ENCODE data around the gene MRPS9. TPM values are rescaled to one million over a fixed set of nuclear protein-coding genes. Genes with fewer than 3 reads are reported as not detected.
A peak's percentile ranks its signal among the peaks of the same experiment; 100 is the strongest.

Gene MRPS9
- total RNA-seq, 2 experiments from 2014 or later: 24.5 to 30.8 TPM

DNA sequence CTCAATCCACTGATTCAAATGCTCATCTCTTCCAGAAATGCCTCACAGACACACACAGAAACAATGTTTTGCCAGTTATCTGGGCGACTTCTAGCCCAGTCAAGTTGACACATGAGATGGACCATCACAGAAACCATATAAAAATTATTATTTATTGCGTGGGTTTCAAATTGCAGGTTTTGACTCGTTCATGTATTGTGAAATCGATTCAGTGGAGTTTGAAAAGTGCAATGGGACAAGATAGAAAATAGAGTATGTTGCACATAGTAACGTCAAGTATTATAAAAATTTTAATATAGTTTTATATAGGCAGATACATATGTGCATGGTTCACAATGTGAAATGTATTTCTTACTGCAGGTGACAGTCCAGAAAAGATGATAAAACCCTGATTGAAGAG, 100.8 kb downstream of the MRPS9 start:
- peaks cover 49% of the 10 kb centered on the region for H3K27me3 Mint-ChIP-seq
- no peaks in the 10 kb centered on the region for H3K36me3 Mint-ChIP-seq
- DNase-seq: no peak
- CTCF ChIA-PET: no interaction called here
- H3K4me1 Mint-ChIP-seq: peaks cover 3% of the 10 kb centered on the region
- no peak for ATAC-seq
- no peaks in the 10 kb centered on the region for H3K9me3 Mint-ChIP-seq (ENCODE audit: low read depth)
- no peak overlapping the region for H3K27ac Mint-ChIP-seq
- H3K4me3 Mint-ChIP-seq: no peak overlapping the region

DNA sequence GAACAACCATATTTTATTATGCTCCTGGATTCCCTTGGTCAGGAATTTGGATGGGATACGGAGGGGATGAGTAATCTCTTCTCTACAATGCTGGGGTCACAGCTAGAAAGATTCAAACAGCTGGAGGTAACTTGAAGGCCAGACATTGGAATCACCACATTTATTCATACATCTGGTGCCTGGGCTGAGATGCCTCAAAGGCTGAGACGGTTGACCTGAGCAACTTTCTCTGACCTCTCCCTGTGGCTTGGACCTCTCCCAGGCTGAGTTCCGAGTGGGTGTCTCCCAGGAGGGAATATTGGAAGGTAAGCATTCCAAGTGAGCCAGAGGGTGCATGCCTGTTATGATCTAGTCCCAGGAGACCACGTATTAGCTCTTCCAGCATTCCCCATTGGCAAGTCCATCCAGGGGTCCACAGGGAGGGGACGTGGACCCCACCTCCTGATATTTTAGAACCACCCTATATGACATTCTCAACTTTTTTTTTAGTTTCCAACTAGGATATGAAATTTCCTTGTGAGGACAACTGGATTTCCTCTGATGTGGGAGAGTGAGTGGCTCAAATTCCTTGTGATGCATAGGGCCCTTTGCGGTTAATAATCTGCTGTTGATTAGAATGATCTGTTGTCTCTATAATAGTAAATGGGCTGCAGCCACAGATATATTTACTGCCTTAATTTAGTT, 101.8 kb downstream of the MRPS9 start:
- ATAC-seq (no peak), DNase-seq (no peak)
- H3K9me3 Mint-ChIP-seq (ENCODE audit: low read depth): no peaks in the 10 kb centered on the region
- H3K36me3 Mint-ChIP-seq: peaks cover 3% of the 10 kb centered on the region
- peaks cover 48% of the 10 kb centered on the region for H3K27me3 Mint-ChIP-seq
- CTCF ChIA-PET: no interaction called here
- no peak overlapping the region for H3K4me3 Mint-ChIP-seq
- peaks cover 7% of the 10 kb centered on the region for H3K4me1 Mint-ChIP-seq
- H3K27ac Mint-ChIP-seq: no peak overlapping the region

DNA sequence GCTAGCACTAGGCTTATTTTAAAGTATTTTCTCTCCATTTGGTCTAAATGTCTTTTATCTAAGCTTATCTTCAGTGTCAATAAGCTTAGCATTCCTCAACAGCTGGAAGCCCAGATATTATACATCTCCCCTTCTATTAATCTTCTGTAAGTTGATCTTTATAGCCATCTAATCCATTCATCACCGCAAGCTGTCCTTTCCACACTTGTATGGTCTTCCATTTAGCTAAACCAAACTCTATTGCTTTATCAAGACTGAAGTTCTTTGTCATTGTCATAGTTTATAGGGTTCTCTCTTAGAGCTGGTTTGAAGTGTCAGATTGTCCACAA, 102.3 kb downstream of the MRPS9 start:
- CTCF ChIA-PET: no interaction called here
- peaks cover 4% of the 10 kb centered on the region for H3K36me3 Mint-ChIP-seq
- ATAC-seq (no peak), DNase-seq (no peak)
- H3K27me3 Mint-ChIP-seq: peaks cover 47% of the 10 kb centered on the region
- H3K9me3 Mint-ChIP-seq (ENCODE audit: low read depth): no peaks in the 10 kb centered on the region
- no peak overlapping the region for H3K27ac Mint-ChIP-seq
- H3K4me1 Mint-ChIP-seq: peaks cover 11% of the 10 kb centered on the region
- no peak overlapping the region for H3K4me3 Mint-ChIP-seq

- H3K27ac Mint-ChIP-seq: no peak overlapping the region
- H3K4me3 Mint-ChIP-seq: no peak overlapping the region
- H3K4me1 Mint-ChIP-seq: peaks cover 11% of the 10 kb centered on the region
- H3K9me3 Mint-ChIP-seq (ENCODE audit: low read depth): no peaks in the 10 kb centered on the region
- peaks cover 4% of the 10 kb centered on the region for H3K36me3 Mint-ChIP-seq
- peaks cover 44% of the 10 kb centered on the region for H3K27me3 Mint-ChIP-seq
- DNase-seq (no peak), ATAC-seq (no peak)
- CTCF ChIA-PET: no interaction called here
Measured at GRCh38 chr2:105141099-105141614, 103.3 kb downstream of the MRPS9 start.

DNA sequence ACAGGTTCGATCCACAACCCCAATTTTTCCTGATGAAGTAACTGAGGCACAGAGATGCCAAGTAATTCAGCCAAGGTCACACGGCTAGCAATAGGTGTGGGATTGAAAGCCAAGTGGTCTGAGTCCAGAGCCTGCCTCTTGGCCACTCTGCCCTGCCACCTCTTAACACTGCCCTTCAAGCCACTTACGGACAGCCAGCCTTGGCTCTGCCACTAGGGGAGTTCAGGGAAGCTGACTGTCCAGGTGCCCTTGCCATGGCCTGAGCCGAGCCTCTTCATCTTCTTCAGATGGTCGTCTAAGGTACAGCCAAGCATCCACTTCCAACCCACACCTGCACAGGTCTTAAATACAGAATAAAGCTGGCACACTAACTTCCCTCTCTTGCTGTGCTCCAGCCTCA, 104.4 kb downstream of the MRPS9 start:
- Mint-ChIP-seq H3K4me1 (peaks cover 11% of the 10 kb centered on the region), H3K4me3 (no peak overlapping the region), H3K27me3 (peaks cover 52% of the 10 kb centered on the region), H3K27ac (no peak overlapping the region), H3K9me3 (ENCODE audit: low read depth) (no peaks in the 10 kb centered on the region), H3K36me3 (peaks cover 4% of the 10 kb centered on the region)
- CTCF ChIA-PET: no interaction called here
- DNase-seq (no peak), ATAC-seq (no peak)

GRCh38 chr2:105143094-105143466, 105.2 kb downstream of the MRPS9 start:
- peaks cover 51% of the 10 kb centered on the region for H3K27me3 Mint-ChIP-seq
- peaks cover 4% of the 10 kb centered on the region for H3K36me3 Mint-ChIP-seq
- DNase-seq (no peak), ATAC-seq (no peak)
- no peak overlapping the region for H3K27ac Mint-ChIP-seq
- H3K9me3 Mint-ChIP-seq (ENCODE audit: low read depth): no peaks in the 10 kb centered on the region
- CTCF ChIA-PET: no interaction called here
- peak overlapping the region; percentile 70 for H3K4me3 Mint-ChIP-seq
- peaks cover 11% of the 10 kb centered on the region for H3K4me1 Mint-ChIP-seq

- peaks cover 11% of the 10 kb centered on the region for H3K4me1 Mint-ChIP-seq
Measured at GRCh38 chr2:105143467-105144151, 105.7 kb downstream of the MRPS9 start.

GRCh38 chr2:105144152-105144940, 106.5 kb downstream of the MRPS9 start:
- peak; percentile 34 for ATAC-seq
- Mint-ChIP-seq H3K27ac (no peak overlapping the region), H3K4me3 (peak overlapping the region; percentile 76), H3K9me3 (ENCODE audit: low read depth) (no peaks in the 10 kb centered on the region), H3K36me3 (peaks cover 4% of the 10 kb centered on the region), H3K4me1 (peaks cover 11% of the 10 kb centered on the region), H3K27me3 (peaks cover 61% of the 10 kb centered on the region)
- DNase-seq: no peak
- CTCF ChIA-PET: no interaction called here

More at GRCh38 chr2:105143467-105144151, 105.7 kb downstream of the MRPS9 start:
- CTCF ChIA-PET: no interaction called here
- ATAC-seq (peak; percentile 77), DNase-seq (peak; percentile 60)
- Mint-ChIP-seq H3K9me3 (ENCODE audit: low read depth) (no peaks in the 10 kb centered on the region), H3K27me3 (peaks cover 54% of the 10 kb centered on the region), H3K4me3 (peak overlapping the region; percentile 70), H3K27ac (no peak overlapping the region), H3K36me3 (peaks cover 4% of the 10 kb centered on the region)

DNA sequence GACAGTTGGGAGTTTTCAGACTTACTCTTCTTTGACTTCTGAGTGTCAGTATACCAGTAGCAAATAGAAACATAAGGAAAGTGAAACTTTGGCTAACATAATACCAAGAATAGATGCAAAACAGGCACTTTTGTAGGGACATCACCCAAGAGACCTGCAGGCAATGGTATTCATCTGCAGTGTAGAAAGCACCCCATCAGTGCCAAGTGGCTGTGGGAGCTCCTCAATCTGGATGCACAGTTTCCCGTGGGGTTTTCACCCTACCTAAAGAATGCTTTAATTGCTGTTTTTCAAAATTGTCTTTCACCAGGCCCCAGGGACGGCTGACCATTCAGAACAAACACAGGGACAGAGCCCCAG, 107.1 kb downstream of the MRPS9 start:
- H3K36me3 Mint-ChIP-seq: peaks cover 4% of the 10 kb centered on the region
- H3K27me3 Mint-ChIP-seq: peaks cover 61% of the 10 kb centered on the region
- ATAC-seq: peak; percentile 41
- H3K4me3 Mint-ChIP-seq: peak overlapping the region; percentile 76
- DNase-seq: no peak
- H3K27ac Mint-ChIP-seq: no peak overlapping the region
- CTCF ChIA-PET: interaction anchor here (1.6 kb wide), 1 partner anchor 94 kb away, joined by 6 read pairs; no protein-coding TSS in a partner anchor
- H3K4me1 Mint-ChIP-seq: peaks cover 11% of the 10 kb centered on the region
- no peaks in the 10 kb centered on the region for H3K9me3 Mint-ChIP-seq (ENCODE audit: low read depth)

GRCh38 chr2:105149272-105149671, 111.4 kb downstream of the MRPS9 start:
- CTCF ChIA-PET: no interaction called here
- Mint-ChIP-seq H3K27ac (no peak overlapping the region), H3K4me3 (no peak overlapping the region), H3K27me3 (peaks cover 49% of the 10 kb centered on the region), H3K36me3 (peaks cover 4% of the 10 kb centered on the region), H3K4me1 (peaks cover 8% of the 10 kb centered on the region), H3K9me3 (ENCODE audit: low read depth) (no peaks in the 10 kb centered on the region)
- no peak for ATAC-seq
- no peak for DNase-seq

Other genes starting within 250 kb of the MRPS9 start
- not detected for gene POU3F3, start 184.0 kb upstream of the MRPS9 start, total RNA-seq
- not detected for gene GPR45, start 203.7 kb downstream of the MRPS9 start, total RNA-seq

Data from activated CD8-positive, alpha-beta memory T cell treated with anti-CD3 and anti-CD28 coated beads, Interleukin-2, amount 10 ng/mL, durations not matched to agents 7 days and 5 days (primary cell).